Astrocyte of the hippocampus (primary cell): ENCODE results near the gene SGK1.

Source experiments
- DNase-seq: peaks from one replicate; pipeline ENCODE4 v3.0.0; 2011; ENCODE audit warnings: low read depth, low spot score

The SGK1 gene

GRCh38 chr6:134131530-134132139, 186.3 kb downstream of the SGK1 start:
- no peak for DNase-seq

- no peak for DNase-seq
Measured at GRCh38 chr6:134128146-134128545, 189.8 kb downstream of the SGK1 start.

- DNase-seq = peak; percentile 72
Measured at GRCh38 chr6:134123666-134124208, 194.2 kb downstream of the SGK1 start.

- DNase-seq = no peak
Measured at GRCh38 chr6:134122775-134123174, 195.1 kb downstream of the SGK1 start.

GRCh38 chr6:134119486-134119885, 198.4 kb downstream of the SGK1 start:
- no peak for DNase-seq
